Dedifferentiated amniotic fluid mesenchymal stem cell (primary cell): ENCODE results near the gene FRMD3.

Source experiments
- DNase-seq: peaks from one replicate; pipeline ENCODE4 v3.0.0-alpha.2; 2016; ENCODE audit errors: extremely low spot score

FRMD3 gene

DNA sequence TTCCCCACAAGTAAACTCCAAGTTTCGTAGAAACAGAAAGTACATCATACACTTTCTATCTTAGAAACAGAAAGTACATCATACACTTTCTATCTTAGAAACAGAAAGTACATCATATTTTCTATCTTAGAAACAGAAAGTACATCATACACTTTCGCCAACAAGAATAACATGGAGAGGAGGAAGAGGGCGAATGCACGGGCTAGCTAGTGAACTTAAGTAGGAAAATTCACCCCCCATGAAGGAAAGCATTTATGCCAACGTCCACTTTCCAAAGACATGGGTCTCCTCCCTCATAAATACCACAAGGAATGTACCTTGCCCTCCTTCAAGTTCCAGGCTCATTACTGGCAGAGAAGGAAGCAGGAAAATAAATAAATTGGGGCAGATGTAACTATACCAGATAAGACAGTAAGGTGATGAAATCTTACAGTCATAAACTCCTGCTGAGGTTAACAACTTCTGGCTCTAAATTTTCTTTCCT lies 64.7 kb downstream of the FRMD3 start:
- no peak for DNase-seq

DNA sequence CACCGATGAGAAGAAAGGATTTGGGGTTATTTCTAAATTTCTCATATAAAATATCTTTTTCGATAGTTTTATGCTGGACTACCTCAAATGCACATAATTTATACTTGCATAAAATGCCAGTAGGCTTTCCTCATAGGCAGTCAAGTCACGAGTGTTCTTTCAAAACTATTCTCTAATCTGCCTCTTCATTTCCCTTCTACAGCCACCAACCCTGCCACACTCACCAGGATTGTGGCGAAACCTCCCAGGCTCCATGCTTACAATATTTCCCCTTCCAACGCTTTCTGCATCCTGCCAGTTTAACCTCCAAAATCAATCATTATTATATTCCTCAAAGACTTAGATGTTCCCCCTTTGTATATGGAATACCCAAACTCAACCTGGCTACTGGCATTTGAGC lies 65.4 kb downstream of the FRMD3 start:
- DNase-seq: no peak

DNA sequence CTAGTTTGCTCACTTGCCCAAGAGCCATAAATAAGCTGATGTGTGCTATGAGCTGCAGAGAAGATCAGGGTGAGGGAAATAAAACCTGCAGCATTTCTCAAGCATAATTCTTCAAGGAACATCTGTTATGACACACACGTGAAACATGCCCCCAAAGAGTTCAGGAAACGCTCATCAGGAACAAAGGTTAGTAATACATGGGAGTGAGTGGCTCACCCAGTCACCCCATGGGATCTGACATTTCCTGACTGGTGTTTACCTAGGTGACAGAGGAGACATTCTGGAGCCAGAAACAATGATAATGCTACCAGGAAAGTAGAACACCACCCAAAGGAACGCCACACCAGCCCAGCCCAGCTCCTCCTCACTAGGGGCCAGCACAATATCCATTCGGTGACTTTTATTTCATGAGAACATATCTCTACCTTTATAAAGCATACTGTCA lies 66.0 kb downstream of the FRMD3 start:
- DNase-seq: no peak

DNA sequence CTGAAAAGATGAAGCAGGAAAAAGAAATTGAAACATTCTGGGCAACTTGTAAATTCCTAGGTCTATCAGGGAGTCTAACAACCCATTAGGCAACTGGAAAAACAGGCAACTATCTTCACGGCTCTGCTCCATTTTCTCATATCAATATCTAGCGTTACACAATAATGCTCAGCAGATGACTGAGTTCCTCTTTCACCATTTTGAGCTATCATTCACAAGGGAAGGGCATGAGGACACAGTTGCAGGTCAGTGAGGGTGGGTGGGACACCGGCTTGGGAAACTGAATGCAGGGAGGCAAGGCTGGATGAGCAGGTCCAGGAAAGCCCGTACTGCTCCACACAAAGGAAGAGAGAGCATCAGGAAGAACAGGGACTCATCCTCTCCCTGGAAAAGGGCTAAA lies 67.0 kb downstream of the FRMD3 start:
- DNase-seq: no peak

DNA sequence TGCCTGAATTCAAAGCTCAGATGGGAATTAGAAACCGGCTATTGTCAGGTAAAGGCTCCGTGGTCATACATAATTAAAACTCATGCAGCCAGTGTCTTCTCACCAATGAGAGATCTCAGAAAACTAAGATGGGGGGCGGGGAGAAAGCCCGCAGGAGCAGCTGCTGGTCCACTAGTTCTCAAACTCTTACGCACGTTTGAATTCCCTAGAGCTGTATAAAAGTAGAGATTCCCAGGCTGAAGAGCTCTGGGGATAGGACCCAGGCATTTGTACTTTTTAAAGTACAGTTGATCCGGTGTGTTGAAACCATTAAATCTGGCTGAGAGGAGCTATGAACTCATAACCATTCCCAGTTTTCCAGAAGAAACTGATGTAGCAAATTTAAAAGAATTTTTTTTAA lies 68.5 kb downstream of the FRMD3 start:
- DNase-seq: no peak

DNA sequence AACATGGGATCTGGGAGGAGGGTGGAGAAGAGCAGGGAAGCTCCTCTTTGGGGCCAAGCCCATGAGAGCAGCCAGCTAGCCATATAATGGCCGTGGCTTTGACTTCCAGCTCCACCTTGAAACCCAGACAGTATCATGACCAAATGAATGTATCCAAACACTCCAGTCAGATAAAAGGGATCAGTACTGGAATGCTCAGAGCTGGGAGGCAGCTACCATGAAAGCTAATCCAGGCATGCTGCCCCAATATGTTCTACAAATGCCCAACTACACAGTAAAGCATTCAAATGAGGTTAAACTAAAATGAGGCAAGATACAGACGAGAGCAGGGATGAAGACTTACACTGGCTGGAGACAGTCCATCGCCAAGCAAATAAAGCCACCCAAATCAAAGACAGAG lies 69.4 kb downstream of the FRMD3 start:
- no peak for DNase-seq

DNA sequence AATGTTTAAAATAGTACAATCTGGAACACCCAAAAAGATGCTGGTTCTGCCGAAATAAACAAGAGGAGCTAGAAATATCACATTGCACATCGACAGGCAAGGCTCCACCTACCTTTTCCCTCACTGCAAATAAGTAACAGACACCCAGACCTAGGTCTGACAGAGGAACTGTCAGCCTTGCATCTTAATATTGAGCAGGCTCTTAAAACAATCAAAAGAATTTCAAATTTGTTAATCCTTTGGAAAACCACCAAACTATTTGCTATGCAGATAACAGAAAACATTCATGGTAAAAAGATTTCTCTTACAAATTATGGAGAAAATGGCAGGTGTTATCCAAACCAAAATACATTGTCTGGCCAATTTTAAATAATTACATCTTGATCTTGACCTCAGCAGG lies 71.3 kb downstream of the FRMD3 start:
- no peak for DNase-seq

DNA sequence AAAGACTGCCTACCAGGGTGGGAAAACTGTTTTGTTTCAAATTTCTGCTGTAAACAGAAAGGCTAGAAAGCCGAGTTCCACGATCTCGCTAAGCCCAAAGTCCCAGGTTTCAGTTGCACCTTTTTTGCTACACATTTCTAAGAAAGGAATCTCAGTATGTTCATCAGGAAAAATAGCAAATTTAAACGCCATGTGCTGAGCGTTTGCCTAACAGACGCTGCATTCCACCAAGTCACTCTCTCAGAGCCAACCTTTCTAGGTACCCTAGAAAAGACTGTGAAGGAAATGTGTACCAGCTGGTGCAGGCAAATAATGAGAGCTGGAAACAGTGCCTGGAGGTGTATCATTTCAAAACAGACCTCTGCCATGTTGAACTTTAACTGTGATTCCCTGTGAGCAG lies 71.8 kb downstream of the FRMD3 start:
- DNase-seq: no peak

DNA sequence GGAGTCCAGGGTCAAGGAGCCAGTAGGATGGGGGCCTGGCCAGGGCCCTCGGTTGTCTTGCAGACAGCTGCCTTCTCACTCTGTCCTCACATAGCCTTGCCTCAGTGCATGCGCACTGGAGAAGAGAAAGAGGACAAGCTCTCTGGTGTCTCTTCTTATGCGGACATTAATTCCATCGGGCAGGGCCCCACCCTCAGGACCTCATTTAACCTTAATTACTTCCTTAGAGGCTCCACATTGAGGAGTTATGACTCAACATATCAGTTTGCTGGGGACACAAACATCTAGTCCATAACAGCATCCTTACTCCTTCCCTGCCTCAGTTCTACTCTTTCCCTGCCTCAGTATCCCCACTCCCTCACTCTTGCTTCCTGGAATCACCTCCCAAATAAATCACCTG lies 78.4 kb downstream of the FRMD3 start:
- no peak for DNase-seq

DNA sequence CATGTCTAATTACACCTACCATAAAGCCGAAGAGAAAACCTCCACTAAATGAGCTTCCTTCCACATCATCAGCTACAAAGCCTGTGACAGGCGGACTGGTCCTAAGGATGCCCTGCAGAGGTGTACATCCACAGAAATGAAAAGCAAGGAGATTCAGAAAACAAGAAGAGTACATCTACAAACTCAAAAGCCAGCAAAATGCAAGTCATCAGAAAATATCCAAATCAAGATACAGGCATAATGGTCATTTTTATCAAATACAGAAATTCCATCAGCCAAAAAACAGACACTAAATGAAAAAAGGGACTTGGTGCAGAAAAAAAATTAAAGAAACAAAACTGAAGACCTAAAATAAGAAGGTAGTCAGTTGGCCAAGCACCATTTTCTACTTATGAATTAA lies 79.7 kb downstream of the FRMD3 start:
- DNase-seq: no peak

DNA sequence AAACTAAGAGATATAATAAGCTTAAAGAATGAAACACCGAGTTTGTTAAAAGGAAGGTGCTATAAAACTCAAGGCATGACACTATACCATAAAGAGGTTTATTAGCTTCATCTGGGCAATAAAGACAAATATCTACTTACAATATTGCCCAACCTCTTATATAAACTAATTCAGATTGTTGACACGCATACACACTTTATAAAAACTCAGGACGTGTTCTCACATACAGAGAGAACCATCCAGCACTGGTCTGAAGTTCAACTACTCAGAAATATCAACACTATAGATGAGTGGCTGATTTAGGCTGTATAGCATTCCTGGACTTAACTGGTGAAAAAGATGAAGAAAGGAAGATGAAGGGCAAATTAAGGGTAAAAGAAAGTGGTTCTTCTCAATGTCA lies 81.2 kb downstream of the FRMD3 start:
- no peak for DNase-seq

DNA sequence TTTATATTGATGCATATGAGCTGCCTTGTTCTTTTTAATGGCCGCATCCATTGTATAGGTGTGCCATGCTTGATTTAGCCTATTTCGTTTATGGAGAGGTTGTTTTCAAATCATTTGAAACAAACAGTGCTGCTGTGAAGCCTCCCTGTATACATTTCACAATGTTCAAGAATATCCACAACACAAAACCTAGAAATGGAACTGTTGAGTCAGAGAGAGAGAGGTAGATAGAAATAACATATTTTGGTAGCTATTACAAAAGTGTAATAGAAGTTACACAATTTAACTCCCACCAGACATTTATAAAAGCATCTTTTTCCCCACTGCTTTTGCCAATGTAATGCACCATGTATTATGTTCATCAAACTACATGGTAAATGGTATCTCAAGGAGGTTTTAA lies 82.0 kb downstream of the FRMD3 start:
- no peak for DNase-seq

DNA sequence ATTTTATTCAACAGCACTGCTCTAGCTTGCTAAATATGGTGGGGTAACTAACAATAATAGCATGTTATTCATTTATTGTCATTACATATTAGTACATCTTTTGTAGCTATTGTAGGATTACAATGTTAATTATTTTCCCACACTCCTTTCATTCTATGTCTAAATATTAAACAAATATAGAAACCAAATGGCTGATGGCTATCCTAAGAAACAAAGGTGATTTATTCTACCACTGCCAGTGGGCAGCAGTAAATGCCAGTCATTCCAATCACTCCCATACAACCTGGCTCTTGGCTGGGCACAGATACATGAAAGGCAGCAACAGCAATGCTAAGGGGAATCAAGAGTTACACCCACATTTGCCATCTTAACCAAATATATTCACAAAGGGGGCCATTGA lies 84.1 kb downstream of the FRMD3 start:
- no peak for DNase-seq

DNA sequence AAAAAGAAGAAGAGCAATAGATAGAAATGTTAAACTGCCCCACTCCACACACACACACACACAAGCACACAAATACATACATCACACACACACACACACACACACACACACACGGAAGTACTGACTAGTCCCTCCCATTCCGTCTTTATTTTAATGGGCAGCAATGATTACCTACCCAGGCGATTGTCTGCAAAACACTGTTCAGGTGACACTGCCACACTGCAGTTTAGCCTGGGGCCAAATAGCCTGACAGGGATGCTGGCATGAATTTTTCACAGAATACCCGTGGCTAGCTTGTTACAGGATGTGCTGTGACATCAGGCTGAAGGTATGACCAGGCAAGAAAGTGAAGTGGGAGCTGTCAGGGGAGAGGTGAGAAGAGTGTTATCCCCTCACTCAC lies 86.9 kb downstream of the FRMD3 start:
- no peak for DNase-seq

DNA sequence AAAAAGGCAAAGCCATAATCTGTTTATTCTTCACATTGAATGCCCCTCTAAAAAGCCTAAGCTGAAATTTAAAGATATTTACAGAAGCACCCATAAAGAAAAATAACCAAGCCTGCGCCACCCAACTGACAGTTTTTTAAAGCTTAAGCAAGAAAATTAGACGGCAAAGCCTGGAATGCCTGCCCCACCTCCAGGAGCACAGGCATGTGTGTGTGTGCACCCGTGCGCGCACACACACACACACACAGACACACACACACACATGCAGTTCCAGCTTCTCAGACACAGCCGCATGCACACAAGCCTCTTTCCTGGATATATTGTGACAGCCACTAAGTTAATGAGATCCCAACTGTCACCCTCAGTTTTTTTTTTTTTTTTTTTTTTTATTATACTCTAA lies 88.2 kb downstream of the FRMD3 start:
- DNase-seq: no peak

DNA sequence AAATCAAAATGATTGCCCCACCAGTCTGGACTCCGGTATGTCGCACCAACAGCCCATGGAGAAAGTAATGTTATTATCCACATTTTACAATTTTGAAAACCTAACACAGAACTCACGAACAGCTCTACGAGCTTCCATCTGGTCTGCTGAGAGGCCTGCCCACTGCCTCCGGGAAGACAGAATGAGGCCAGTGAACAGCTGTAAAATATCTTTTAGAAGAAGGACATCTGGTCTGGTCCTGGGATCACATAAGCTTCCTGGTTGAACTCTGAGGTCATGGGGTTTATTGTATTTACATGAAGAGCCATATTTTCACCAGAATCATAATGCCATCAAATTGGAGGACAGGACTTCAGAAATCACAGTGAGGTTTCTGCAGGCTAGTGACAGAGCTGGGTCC lies 89.0 kb downstream of the FRMD3 start:
- DNase-seq: no peak

DNA sequence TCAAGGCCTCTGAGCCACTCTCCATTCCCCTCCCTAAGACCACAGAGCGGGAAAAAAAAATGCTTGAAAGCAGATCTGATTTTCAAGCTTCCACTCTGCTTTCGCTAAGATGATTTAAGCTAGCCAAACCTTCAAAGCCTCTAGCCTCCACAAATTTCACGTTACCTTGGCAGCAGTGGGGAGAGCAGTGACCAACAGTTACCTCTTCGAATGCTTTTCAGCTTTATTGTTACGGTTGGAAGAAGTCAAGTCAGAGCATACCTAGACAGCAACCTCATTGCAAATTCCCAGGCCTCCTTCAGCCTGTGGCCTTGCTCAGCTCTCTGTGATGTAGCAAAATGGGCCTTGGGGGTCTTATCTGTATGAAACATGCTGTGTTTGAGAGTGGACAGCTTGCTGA lies 89.6 kb downstream of the FRMD3 start:
- no peak for DNase-seq

DNA sequence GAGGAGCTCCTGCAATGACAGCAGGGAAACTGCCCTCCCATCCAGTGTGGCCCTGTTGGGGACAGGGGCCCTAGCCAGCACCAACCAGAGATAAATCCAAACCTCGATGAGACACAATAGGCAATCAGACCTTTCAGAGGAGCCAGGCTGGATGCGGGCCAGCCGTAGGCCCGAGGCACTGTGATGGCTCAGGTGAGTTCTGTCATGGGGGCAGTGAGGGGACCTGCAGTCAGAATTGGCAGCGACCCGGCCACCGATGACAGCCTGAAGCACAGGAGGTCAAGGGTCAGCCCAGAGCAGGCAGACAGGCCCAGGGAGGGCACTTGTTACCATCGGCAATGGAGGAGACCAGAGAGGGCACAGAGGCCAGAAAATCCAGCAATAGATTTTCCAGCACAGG lies 90.8 kb downstream of the FRMD3 start:
- no peak for DNase-seq

DNA sequence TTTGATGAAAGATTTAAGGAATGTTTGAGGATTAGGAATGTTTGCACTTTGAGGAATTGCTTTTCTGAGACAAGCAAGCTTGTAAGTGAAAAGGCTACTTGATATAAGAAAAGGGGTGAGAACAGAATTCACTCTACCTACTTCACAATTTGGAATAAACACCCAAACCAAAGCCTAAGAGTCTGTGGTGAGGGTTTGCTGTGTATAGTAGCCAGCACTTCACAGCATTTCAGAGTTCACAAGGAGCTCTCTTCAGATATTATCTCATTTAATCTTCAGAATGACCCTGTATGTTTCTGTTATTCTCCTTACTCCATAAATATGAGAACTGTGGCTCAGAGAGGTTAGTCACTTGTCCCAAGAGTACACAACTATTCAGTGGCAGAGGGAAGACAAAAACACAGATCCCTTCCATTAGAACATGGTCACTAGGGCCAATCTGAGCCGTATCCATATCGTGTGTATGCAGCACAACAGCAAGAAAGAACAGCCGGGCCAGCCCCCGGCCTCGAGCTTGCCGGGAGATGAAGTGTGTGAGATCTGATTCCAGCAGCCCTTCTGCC lies 92.4 kb downstream of the FRMD3 start:
- DNase-seq: no peak

DNA sequence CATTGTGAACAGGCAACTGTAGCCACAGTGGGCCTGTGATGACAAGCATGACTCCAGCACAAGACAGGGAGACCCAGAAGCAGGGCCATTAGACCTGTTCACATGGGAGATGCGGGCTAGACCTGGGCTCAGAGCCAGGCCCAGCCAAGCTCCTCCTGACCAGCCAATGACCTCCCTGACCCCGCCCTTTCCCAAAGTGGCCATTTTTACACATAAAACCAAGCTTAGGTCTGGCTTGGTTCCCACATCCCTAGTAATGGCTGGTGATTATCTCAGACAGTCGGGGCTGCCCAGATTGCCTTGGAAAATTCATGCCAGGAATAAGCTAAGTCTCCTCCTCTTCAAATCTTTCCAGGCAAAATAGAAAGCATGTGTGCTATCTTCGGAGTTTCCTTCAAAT lies 94.1 kb downstream of the FRMD3 start:
- DNase-seq: no peak

DNA sequence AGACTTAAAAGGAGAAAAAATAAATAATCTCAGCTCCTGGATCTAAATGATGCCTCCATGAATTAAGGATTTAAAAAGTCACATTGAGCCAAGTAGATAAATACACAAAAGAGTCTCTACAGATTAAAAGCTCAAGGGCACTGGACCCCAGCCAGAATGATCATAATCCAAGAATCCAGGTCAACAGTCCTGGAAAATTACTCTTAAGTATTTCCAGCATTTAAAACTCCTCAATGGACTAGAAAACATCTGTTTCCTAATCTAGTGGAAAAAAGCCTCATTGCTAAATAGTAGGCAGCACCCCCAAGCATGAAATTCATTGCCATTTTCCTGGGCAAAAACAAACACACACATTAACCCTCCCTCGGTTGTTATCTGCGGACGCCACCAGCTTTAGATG lies 96.8 kb downstream of the FRMD3 start:
- DNase-seq: no peak

DNA sequence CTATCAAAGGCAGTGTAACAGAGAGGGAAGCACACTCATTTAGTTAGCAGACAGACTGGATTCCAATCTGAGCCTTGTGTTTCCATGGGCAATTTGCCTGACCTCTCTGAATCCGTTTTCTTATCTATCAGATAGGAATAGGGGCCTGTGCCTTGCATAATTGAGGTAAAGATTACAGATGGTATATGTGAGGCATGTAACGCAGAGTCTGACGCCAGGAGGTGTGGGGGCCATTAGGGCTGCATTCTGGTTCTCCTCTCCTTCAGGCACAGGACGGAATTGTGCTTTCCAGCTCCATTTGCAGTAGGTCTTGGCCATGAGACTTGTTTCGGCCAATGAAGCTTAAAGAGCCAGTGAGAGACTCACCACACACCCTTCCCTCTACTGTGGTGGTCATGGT lies 97.6 kb downstream of the FRMD3 start:
- DNase-seq: no peak

DNA sequence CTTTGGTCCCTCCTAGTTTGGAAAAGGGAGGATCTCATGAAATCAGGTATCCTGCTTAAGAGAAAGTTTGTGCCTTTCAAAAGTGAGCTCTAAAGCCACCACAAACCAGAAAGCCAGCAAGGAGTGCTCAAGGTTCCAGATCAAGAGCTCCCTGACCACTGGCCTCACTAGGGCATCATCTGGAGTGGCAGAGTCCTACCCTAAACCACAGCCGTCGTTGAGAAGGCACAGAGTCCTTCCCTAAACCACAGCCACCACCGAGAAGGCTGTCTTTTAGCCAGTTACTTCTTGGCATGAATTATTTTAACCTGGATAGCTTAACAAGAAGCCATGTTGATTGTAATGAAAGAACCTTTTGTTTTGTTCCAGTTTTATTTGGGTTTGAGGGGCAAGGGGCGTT lies 102.9 kb downstream of the FRMD3 start:
- DNase-seq: no peak

DNA sequence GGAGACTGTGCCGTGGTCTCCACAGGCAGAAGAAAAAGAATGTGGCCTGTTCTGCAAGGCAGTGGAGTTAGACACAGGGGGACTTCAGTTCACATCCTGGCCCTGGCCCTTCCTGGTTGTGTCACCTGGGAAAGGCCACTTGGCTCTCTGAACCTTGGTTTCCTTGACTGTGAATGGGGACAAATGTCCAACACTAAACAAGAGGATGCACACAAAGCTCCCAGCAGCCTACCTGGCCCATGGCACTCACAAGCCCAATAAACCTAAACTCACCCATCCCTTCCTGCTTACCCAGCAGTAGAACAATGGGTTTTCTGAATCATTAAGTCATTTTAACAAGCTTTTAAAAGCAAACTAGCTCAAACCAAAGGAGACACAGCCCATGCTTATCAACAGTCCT lies 103.9 kb downstream of the FRMD3 start:
- DNase-seq: no peak

DNA sequence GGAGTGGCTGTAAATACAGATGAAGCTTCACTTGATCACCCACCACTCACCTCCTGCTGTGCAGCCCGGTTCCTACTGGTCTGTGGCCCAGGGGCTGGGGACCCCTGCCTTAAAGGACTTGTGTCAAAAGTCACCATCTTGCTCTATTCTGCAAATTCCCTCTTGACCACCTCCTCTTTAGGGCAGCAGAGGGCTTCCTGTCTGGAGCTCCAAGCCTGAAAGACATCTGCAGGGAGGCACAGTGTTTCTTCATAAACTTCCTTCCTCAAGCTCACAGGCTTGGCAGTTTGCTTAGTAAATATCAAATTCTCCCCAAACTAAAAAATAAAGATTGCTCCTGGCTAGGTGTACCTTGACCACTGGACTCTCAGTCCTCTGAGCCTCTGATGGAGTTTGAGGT lies 104.4 kb downstream of the FRMD3 start:
- DNase-seq: no peak
